GM23338 (cell line): Measurements from ENCODE around the gene WWOX. TPM values are rescaled to one million over a fixed set of nuclear protein-coding genes. Genes with fewer than 3 reads are reported as not detected.

ENCODE experiments used
- ATAC-seq: fragments of 200-7000 bp; cut with Tn5 transposase; 3 replicates; pipeline ENCODE4 v1.9.1; 2020
- DNase-seq: peaks from one replicate; pipeline ENCODE4 v3.0.0-alpha.2; 2015; ENCODE audit warnings: low spot score
- H2AFZ ChIP-seq: fragments of 200-600 bp; sonication (generic); 2 replicates; pipeline ENCODE4 v1.8.0; 2016; ENCODE audit warnings: antibody characterized with exemption, mild to moderate bottlenecking, moderate library complexity
- H3F3A ChIP-seq: fragments of 200-600 bp; sonication (generic); replicated peaks from 2 replicates; pipeline ENCODE4 v1.8.0; 2017; ENCODE audit warnings: antibody characterized with exemption, mixed run types, low read depth
- H3K27ac ChIP-seq: fragments of 200-600 bp; sonication (generic); 2 replicates; pipeline ENCODE4 v1.6.1; 2016; ENCODE audit warnings: low read depth
- H3K27me3 ChIP-seq: fragments of 200-600 bp; sonication (generic); 2 replicates; pipeline ENCODE4 v1.8.0; 2016; ENCODE audit warnings: mild to moderate bottlenecking, mixed run types, moderate library complexity; ENCODE audit not compliant: insufficient read depth
- H3K36me3 ChIP-seq: fragments of 200-600 bp; sonication (generic); 2 replicates; pipeline ENCODE4 v1.8.0; 2016; ENCODE audit warnings: mild to moderate bottlenecking; ENCODE audit not compliant: insufficient read depth
- H3K4me1 ChIP-seq: fragments of 200-600 bp; sonication (generic); 2 replicates; pipeline ENCODE4 v1.8.0; 2016; ENCODE audit warnings: mild to moderate bottlenecking, moderate library complexity; ENCODE audit not compliant: insufficient read depth
- H3K4me2 ChIP-seq: fragments of 200-600 bp; sonication (generic); 2 replicates; pipeline ENCODE4 v1.7.1; 2017; ENCODE audit warnings: mixed run types
- H3K4me3 ChIP-seq: fragments of 200-600 bp; sonication (generic); 2 replicates; pipeline ENCODE4 v1.6.1; 2016; ENCODE audit warnings: mixed run types
- H3K79me2 ChIP-seq: fragments of 200-600 bp; sonication (generic); replicated peaks from 2 replicates; pipeline ENCODE4 v1.8.0; 2017; ENCODE audit warnings: mild to moderate bottlenecking; ENCODE audit not compliant: insufficient read depth
- H3K9me2 ChIP-seq: fragments of 200-600 bp; sonication (generic); 2 replicates; pipeline ENCODE4 v1.8.0; 2017; ENCODE audit not compliant: insufficient read depth
- H4K20me1 ChIP-seq: fragments of 200-600 bp; sonication (generic); replicated peaks from 2 replicates; pipeline ENCODE4 v1.8.0; 2017; ENCODE audit warnings: mild to moderate bottlenecking; ENCODE audit not compliant: insufficient read depth
- H3K27ac Mint-ChIP-seq: 2 replicates; pipeline ENCODE4 v1.8.0; 2020; ENCODE audit warnings: inconsistent platforms, mild to moderate bottlenecking, moderate library complexity, mixed read lengths
- H3K27me3 Mint-ChIP-seq: 3 replicates; pipeline ENCODE4 v1.8.0; 2022; ENCODE audit warnings: low read depth, mild to moderate bottlenecking, moderate library complexity, mixed read lengths, inconsistent platforms; ENCODE audit not compliant: insufficient read depth, poor library complexity
- H3K36me3 Mint-ChIP-seq: 3 replicates; pipeline ENCODE4 v1.8.0; 2021; ENCODE audit warnings: low read depth, mild to moderate bottlenecking, inconsistent platforms, moderate library complexity, mixed read lengths
- H3K4me1 Mint-ChIP-seq: 3 replicates; pipeline ENCODE4 v1.8.0; 2020; ENCODE audit warnings: mild to moderate bottlenecking, inconsistent platforms, mixed read lengths
- H3K4me3 Mint-ChIP-seq: 3 replicates; pipeline ENCODE4 v1.8.0; 2021; ENCODE audit warnings: moderate library complexity, mild to moderate bottlenecking, inconsistent platforms, mixed read lengths
- H3K9me3 Mint-ChIP-seq: 3 replicates; pipeline ENCODE4 v1.8.0; 2020; ENCODE audit warnings: moderate library complexity, mild to moderate bottlenecking, inconsistent platforms, mixed read lengths
- CREB1 ChIP-seq: fragments of 250-450 bp; sonication (Bioruptor Pico); IDR thresholded peaks from 2 replicates; pipeline ENCODE4 v1.5.0; 2020; ENCODE audit warnings: low read depth, mild to moderate bottlenecking, moderate library complexity
- CTCF ChIP-seq, 2 experiments: fragments of 200-600 bp in 1 of 2; sonication (generic) in 1 of 2; conservative IDR thresholded peaks; 2 replicates each; pipeline versions ENCODE4 v1.5.1 to v1.6.1; 2016 to 2017; ENCODE audit warnings: antibody characterized with exemption in 2 of 2, low read depth in 2 of 2, mild to moderate bottlenecking in 2 of 2, moderate library complexity in 1 of 2
- ETS1 ChIP-seq: IDR thresholded peaks from 2 replicates; pipeline ENCODE4 v1.6.1; 2016; ENCODE audit warnings: antibody characterized with exemption
- EZH2 ChIP-seq: fragments of 200-600 bp; sonication (generic); IDR thresholded peaks from one replicate; pipeline ENCODE4 v1.8.0; 2017; ENCODE audit warnings: antibody characterized with exemption, mild to moderate bottlenecking, low read depth; ENCODE audit not compliant: unreplicated experiment
- EZH2phosphoT487 ChIP-seq: fragments of 200-600 bp; sonication (generic); IDR thresholded peaks from one replicate; pipeline ENCODE4 v1.8.1; 2018; ENCODE audit warnings: antibody characterized with exemption; ENCODE audit not compliant: unreplicated experiment
- JUNB ChIP-seq: IDR thresholded peaks from one replicate; pipeline ENCODE4 v1.6.1; 2016; ENCODE audit warnings: antibody characterized with exemption; ENCODE audit not compliant: unreplicated experiment
- NANOG ChIP-seq: IDR thresholded peaks from 2 replicates; pipeline ENCODE4 v1.6.1; 2016; ENCODE audit warnings: antibody characterized with exemption, borderline replicate concordance
- POLR2AphosphoS5 ChIP-seq: IDR thresholded peaks from 2 replicates; pipeline ENCODE4 v1.6.1; 2016; ENCODE audit warnings: antibody characterized with exemption, low read depth
- REST ChIP-seq: IDR thresholded peaks from one replicate; pipeline ENCODE4 v1.6.1; 2018; ENCODE audit warnings: antibody characterized with exemption; ENCODE audit not compliant: unreplicated experiment
- STAT1 ChIP-seq: IDR thresholded peaks from one replicate; pipeline ENCODE4 v1.6.1; 2016; ENCODE audit warnings: antibody characterized with exemption; ENCODE audit not compliant: unreplicated experiment
- ZNF114 ChIP-seq: fragments of 250-450 bp; sonication (Bioruptor Pico); IDR thresholded peaks from 2 replicates; pipeline ENCODE4 v1.5.0; 2020; ENCODE audit warnings: mild to moderate bottlenecking, moderate library complexity
- ZNF331 ChIP-seq: fragments of 250-450 bp; sonication (Bioruptor Pico); IDR thresholded peaks from 2 replicates; pipeline ENCODE4 v1.5.0; 2020; ENCODE audit warnings: low read depth, mild to moderate bottlenecking, moderate library complexity
- ZNF462 ChIP-seq: fragments of 250-450 bp; sonication (Bioruptor Pico); IDR thresholded peaks from 2 replicates; pipeline ENCODE4 v1.5.0; 2020; ENCODE audit warnings: mild to moderate bottlenecking, moderate library complexity
- polyA plus RNA-seq: library from polyadenylated mRNA; unstranded; fragments of >200 nt; fragmentation: Nextera tagmentation; extraction: Ambion mirVana; gene quantifications from 2 replicates; pipeline ENCODE4 v1.2.1, GENCODE V29; 2016
- total RNA-seq: library from RNA; depleted of rRNA; stranded (reverse); fragments of >200 nt; shearing (Covaris generic); gene quantifications from 2 replicates; pipeline ENCODE4 v1.2.3, GENCODE V29; 2014

WWOX gene
- total and polyA plus RNA-seq, 2 experiments from 2014 or later, result 10.0 to 19.3 TPM

GRCh38 chr16:78720416-78720815 is 621.0 kb downstream of the WWOX start:
- Mint-ChIP-seq H3K4me3 (no peak overlapping the region), H3K36me3 (no peaks in the 10 kb centered on the region), H3K4me1 (no peaks in the 10 kb centered on the region), H3K27ac (no peak overlapping the region), H3K9me3 (no peaks in the 10 kb centered on the region), H3K27me3 (no peaks in the 10 kb centered on the region)
- Histone ChIP-seq H3K27me3 (no peaks in the 10 kb centered on the region), H3K4me1 (no peaks in the 10 kb centered on the region), H3K79me2 (no peaks in the 10 kb centered on the region), H2AFZ (no peak overlapping the region), H3K4me2 (no peak overlapping the region), H3K9me2 (no peaks in the 10 kb centered on the region), H3K27ac (no peak overlapping the region), H3K4me3 (no peak overlapping the region), H3K36me3 (no peaks in the 10 kb centered on the region), H3F3A (no peaks in the 10 kb centered on the region), H4K20me1 (no peaks in the 10 kb centered on the region)
- TF ChIP-seq NANOG (no peak), EZH2phosphoT487 (no peak), STAT1 (no peak), JUNB (no peak), ZNF462 (CRISPR knock-in tag) (no peak), ETS1 (no peak), ZNF331 (no peak), ZNF114 (no peak), POLR2AphosphoS5 (no peak), EZH2 (no peak), CREB1 (CRISPR knock-in tag) (no peak), CTCF (conservative IDR thresholded peaks at IDR 0.05; ENCODE audit: low read depth in 2 of 2) (no peak), REST (no peak)
- ATAC-seq (no peak), DNase-seq (no peak)
